ENCODE data around the gene PTPRF.

DNA sequence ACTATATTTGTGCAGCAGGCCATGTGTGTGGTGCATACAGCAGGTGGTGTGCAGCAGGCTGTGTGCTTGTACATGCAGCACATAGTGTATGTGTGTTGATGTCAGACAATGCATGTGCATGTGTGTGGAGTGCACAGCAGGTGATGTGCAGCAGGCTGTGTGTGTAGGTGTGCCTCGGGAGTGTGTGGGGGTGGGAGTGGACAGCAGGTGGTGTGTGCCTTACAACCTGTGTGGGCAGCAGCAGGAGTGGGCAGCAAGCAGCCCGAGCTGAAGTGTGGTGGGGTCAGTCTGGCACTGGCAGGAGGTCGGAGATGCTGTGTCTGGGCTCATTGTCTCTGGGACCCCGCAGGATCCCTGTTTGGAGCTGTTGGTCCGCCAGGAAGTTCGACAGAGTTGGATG lies 29.6 kb downstream of the PTPRF start:
- TF ChIP-seq POLR2A (IDR thresholded peaks at IDR 0.05; ENCODE audit: extremely low read depth, insufficient read length) (no peak), MAX (IDR thresholded peaks at IDR 0.05; ENCODE audit: low read depth, low read length) (no peak)
- TF ChIP-seq, protein P1, sequence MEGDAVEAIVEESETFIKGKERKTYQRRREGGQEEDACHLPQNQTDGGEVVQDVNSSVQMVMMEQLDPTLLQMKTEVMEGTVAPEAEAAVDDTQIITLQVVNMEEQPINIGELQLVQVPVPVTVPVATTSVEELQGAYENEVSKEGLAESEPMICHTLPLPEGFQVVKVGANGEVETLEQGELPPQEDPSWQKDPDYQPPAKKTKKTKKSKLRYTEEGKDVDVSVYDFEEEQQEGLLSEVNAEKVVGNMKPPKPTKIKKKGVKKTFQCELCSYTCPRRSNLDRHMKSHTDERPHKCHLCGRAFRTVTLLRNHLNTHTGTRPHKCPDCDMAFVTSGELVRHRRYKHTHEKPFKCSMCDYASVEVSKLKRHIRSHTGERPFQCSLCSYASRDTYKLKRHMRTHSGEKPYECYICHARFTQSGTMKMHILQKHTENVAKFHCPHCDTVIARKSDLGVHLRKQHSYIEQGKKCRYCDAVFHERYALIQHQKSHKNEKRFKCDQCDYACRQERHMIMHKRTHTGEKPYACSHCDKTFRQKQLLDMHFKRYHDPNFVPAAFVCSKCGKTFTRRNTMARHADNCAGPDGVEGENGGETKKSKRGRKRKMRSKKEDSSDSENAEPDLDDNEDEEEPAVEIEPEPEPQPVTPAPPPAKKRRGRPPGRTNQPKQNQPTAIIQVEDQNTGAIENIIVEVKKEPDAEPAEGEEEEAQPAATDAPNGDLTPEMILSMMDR (IDR thresholded peaks at IDR 0.05; ENCODE audit: low read depth, low read length), result no peak
